Measurements from ENCODE around the gene MGARP.
A peak's percentile ranks its signal among the peaks of the same experiment; 100 is the strongest.
"Not testable (repeated sequence)": the region's sequence is repeated elsewhere in the genome, so short reads cannot be mapped to it uniquely, and the experiment has no call there.

Gene MGARP

DNA sequence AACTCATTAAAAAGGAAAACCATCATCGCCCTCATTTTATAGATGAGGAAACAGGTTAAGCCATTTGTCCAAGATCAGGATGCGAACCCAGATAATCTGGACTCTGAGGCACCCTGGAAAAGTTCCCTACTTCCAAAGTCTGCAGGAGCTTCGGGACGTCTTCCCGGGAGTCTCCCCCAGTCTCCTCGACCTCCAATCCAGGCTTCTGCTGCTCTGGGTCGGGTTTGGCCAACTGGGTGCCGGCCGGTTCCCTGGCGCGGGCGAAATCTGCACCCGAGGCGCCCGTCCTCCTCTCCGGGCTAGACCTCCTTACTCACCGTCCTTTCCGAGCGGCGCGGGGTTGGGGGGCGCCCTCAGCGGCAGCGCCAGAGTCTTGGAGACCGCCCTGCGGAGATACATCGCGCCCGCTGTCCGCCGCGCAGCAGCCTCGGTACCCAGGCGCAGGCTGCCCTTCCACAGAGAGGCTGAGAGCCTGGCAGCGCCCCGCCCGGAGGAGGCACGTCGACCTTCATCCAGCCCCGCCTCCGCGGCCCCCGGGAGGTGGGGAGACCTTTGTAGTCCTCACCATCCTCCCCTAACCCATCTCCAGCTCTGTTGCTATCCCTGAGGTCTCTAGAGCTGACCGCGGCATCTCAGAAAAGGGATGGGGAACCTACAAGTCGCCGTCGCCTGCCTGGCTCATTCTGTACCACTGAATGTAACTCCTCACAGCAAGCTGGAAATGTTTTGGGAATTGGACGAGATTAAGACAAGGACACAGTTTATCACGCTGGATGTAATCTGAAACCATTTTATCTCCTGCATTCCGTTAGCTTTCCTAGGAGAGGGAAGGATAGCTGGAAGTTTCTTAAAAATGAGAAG is at the start of gene MGARP:
Gene MGARP (minus strand): TSS at position 466 of the 861 bp plus-strand sequence. CDS start 67 bp downstream, at position 399.
- no peak for DNase-seq (ENCODE audit: low read depth)

GRCh38 chr4:139329665-139330200 is 49.7 kb upstream of the MGARP start:
- DNase-seq (ENCODE audit: low read depth): no peak

DNA sequence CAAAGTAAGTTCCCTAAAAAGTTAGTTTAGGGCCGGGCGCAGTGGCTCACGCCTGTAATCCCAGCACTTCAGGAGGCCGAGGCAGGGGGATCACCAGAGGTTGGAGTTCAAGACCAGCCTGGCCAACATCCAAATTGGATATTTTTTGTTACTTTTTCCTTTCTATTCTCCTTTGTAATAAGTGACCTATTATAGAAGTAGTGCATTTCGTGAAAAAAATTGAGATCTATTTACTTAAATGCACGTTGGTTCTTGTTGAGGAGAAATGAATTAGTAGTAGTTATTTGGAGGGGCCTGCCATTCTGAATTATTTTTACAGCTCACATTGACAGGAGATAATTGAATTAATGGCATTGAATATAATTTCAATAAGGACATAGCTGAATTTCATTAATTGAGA is 44.6 kb upstream of the MGARP start:
- DNase-seq (ENCODE audit: low read depth): no peak

- not testable (repeated sequence) for DNase-seq (ENCODE audit: low read depth)
Observed at GRCh38 chr4:139322541-139322940, 42.5 kb upstream of the MGARP start.

- DNase-seq (ENCODE audit: low read depth): peak; percentile 15
Observed at GRCh38 chr4:139322070-139322469, 42.0 kb upstream of the MGARP start.

GRCh38 chr4:139319571-139319970 is 39.5 kb upstream of the MGARP start:
- no peak for DNase-seq (ENCODE audit: low read depth)

- no peak for DNase-seq (ENCODE audit: low read depth)
Observed at GRCh38 chr4:139317635-139318034, 37.6 kb upstream of the MGARP start.

DNA sequence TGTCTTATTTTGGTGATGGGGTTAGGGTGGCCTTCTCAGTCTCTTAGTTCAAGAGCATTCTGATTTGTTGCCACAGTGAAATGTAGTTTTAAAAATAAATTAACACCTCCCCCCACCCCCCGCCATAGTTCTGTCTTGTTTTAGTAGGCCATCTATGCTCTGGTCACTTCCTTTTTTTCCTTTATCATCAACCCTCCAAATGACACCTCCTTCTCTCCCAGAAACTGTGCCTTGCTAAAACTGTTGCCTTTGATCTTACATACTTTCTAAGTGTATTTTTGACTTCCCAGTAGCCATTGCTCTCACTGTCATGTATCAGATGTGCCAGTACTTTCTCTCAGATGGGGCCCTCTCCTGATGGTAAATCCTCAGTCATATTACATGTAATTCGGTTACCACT is 36.7 kb upstream of the MGARP start:
- DNase-seq (ENCODE audit: low read depth): no peak

- no peak for DNase-seq (ENCODE audit: low read depth)
Observed at GRCh38 chr4:139315221-139315675, 35.2 kb upstream of the MGARP start.

GRCh38 chr4:139314047-139314800 is 34.2 kb upstream of the MGARP start:
- no peak for DNase-seq (ENCODE audit: low read depth)

DNA sequence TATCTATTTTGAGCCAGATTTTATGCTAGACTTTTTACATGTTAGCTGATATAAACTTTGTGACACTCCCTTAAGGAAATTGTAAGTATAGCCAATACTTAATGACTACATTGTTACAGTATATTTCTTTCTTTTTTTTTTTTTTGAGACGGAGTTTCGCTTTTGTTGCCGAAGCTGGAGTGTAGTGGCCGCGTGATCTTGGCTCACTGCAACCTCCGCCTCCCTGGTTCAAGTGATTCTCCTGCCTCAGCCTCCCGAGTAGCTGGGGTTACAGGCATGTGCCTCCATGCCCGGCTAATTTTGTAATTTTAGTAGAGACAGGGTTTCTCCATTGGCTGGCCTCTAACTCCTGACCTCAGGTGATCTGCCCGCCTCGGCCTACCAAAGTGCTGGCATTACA is 33.4 kb upstream of the MGARP start:
- not testable (repeated sequence) for DNase-seq (ENCODE audit: low read depth)

GRCh38 chr4:139312552-139313332 is 32.7 kb upstream of the MGARP start:
- DNase-seq (ENCODE audit: low read depth): no peak

DNA sequence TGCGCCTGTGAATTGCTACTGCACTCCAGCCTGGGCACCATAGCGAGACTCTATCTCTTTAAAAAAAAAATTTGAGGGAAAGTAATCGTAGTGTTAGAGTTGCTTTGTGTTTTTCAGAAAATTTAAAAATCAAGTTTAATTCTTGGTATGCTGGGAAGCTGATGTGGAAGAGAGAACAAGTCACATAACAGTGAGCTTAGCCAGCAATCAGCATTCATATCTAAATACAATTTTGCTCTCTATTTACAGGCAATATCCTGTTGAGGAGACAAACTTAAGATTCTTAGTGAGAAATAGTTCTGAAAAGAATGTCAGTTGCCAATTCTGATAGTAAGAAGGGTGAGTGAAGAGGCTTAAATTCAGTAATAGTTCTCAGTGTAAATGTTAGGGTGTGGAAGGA is 31.9 kb upstream of the MGARP start:
- DNase-seq (ENCODE audit: low read depth): no peak

DNA sequence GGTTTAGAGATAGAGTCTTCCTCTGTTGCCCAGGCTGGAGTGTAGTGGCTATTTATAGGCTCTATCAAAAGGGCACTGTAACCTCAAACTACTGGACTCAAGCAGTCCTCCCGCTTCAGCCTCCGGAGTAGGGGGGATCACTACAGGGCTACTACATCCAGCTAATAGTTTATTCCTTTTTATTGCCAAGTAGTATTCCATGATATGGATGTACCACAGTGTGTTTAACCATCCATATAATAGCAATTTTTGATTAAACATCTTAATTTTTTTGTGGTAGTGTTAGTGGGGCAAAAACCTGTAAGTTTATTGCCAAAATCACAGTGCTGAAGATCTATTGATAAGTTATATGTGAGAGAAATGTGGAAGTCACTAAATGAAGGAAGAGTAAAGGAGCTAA is 24.9 kb upstream of the MGARP start:
- DNase-seq (ENCODE audit: low read depth): no peak

DNA sequence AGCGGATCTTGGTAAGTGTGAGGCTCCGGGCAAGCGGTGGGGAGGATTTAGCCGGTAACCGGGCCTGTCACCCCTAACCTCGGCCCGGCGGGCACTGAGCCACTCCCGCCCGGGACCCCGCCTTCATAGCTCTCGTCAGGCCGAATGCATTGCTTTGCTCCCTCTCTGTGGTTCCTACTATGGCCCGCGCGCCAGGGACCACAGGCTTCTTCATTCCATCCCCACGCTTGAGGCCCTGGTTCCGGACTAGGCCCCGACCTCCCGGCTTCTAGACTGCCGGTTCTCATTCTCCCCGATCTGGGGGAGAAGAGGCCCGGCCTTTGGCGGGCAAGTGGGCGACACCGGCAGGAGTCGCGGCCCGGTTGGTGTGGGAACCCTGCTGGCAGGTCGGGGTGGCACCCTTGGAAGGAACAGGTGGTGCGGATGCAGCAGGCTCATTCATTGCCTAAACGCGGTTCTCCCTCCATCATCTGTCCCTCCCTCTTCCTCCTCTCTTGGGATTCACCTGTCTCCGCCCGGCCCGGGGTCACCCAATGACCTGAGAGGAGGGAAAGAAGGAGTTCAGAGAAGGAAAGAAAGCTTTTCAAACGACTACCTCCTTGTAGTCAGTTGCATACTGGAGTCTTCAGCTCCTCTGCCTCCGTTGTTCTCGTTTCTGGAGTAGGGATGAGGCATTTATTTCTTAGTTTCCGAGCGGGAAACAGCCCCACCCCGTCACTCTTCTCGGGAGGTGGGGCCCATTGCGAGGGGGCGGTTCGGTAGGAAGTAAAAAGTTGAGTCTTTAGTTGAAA is 22.0 kb upstream of the MGARP start, which contains the start of gene NDUFC1:
Gene NDUFC1 (minus strand): TSS at position 657 of the 791 bp plus-strand sequence. CDS start 6,679 bp downstream, outside the sequence.
- DNase-seq (ENCODE audit: low read depth): no peak

GRCh38 chr4:139301113-139301820 is 21.2 kb upstream of the MGARP start, which contains the start of gene NAA15:
TSS of gene NAA15 (plus strand) at chr4:139301505. CDS start at chr4:139301778, 273 bp downstream.
- peak; percentile 90 for DNase-seq (ENCODE audit: low read depth)

DNA sequence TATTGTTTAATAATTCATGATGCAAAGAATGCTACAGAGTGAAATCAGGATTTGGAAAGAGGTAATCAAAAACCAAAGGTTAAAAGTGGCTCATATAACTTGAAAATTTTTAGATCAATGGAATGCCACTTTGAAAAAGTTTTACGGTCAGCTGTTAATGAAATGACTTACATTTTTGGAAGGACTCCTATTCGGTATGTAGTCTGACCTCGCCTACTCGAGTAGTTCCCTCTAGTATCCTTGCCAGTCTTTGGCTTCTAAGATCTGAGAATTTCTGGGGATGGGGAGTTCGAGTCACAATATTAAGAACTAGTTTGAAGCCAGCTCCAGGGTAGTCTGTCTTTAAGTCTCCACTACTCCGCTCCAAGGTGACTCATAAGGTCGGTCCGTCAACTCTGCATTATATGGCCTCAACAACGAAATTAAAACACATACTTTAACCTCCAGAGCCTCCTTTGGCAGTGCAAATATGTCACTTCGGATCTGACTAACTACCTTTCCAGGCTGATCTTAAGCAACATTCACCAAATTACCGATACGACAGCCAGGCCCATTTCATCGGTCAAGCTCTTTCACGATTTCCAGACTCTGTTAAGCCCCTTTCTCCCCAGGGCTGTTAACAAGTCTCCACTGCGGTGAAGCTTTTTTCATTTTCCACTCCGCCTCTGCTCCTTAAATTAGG is 20.5 kb upstream of the MGARP start:
- DNase-seq (ENCODE audit: low read depth): no peak

DNA sequence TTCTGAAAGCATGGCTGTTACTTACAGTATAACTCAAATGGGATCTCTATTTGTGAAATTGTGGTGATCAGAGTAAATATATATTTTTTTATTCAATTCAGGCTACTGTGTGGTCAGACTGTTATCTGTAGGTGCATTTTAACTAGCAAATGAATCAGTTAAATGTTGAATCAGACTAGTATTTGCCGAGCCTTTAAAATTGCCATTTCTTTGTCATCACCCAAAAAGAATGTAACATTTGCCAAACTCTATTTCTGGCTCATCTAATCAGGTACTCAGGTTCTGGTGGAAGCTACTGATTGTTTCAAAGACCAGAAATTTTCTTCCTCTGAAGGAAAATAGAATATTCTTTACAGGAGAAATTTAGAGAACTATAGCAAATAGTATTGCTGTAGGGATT is 19.5 kb upstream of the MGARP start:
- no peak for DNase-seq (ENCODE audit: low read depth)

DNA sequence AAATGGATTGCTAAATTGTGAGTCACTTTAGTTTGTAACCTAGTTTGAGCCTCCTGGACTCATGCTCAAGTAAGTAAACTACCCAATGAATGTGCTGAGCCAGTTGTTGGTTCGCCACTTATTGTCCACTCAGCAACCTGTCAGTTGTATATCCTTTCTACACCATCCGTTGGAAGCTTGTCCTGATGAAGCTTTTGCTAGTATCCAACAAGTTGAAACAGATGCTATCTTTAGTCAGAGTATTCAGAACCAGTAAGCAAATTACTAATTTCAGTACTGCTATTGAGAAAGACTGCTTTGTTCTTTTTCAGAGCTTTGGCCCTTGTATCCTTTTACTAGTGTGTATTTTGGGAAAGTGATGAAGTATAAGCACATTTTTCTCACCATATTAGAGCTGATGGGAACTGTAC is 17.0 kb upstream of the MGARP start:
- DNase-seq (ENCODE audit: low read depth): no peak

DNA sequence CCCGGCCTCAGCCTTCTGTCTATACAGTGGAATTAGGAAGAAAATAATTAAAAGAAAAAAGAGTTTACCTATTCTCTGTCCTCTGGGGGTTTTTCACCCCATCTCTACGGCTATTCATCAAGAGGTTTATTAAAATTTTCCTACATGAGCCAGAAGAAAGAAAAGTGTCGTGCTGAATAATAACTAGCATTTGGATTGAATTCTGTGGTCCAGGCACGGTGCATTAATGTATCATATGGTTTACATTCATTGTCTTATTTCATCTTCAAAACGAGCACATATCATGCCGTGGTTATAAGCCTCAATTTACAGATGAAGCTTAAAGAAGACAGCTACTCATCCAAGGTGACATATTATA is 15.9 kb upstream of the MGARP start:
- no peak for DNase-seq (ENCODE audit: low read depth)

Measured in CMK (cell line).